Neural progenitor cell (in vitro differentiated cells): ENCODE measurements around the gene PTCHD1. TPM values are rescaled to one million over a fixed set of nuclear protein-coding genes. Genes with fewer than 3 reads are reported as not detected.

ENCODE experiments used
- DNase-seq: peaks from one replicate; pipeline ENCODE4 v3.0.0-alpha.2; 2016; ENCODE audit warnings: low spot score
- H2AFZ ChIP-seq: fragments of 200-600 bp; sonication (generic); replicated peaks from 2 replicates; pipeline ENCODE4 v1.6.1; 2016; ENCODE audit warnings: antibody characterized with exemption
- H3F3A ChIP-seq: fragments of 200-600 bp; sonication (generic); 2 replicates; pipeline ENCODE4 v1.6.1; 2016; ENCODE audit warnings: antibody characterized with exemption, low read depth
- H3K27ac ChIP-seq: fragments of 200-600 bp; sonication (generic); 2 replicates; pipeline ENCODE4 v1.5.1; 2016; ENCODE audit warnings: mild to moderate bottlenecking
- H3K27me3 ChIP-seq: fragments of 200-600 bp; sonication (generic); 2 replicates; pipeline ENCODE4 v1.6.1; 2016; ENCODE audit warnings: mild to moderate bottlenecking, moderate library complexity
- H3K36me3 ChIP-seq: fragments of 200-600 bp; sonication (generic); 2 replicates; pipeline ENCODE4 v1.5.1; 2016
- H3K4me1 ChIP-seq: fragments of 200-600 bp; sonication (generic); 2 replicates; pipeline ENCODE4 v1.6.1; 2016; ENCODE audit warnings: mixed run types
- H3K4me2 ChIP-seq: fragments of 200-600 bp; sonication (generic); 2 replicates; pipeline ENCODE4 v1.6.1; 2016
- H3K4me3 ChIP-seq: fragments of 200-600 bp; sonication (generic); 2 replicates; pipeline ENCODE4 v1.5.1; 2016
- H3K79me2 ChIP-seq: fragments of 200-600 bp; sonication (generic); 2 replicates; pipeline ENCODE4 v1.6.1; 2016; ENCODE audit warnings: low read depth
- H3K9ac ChIP-seq: fragments of 200-600 bp; sonication (generic); 2 replicates; pipeline ENCODE4 v1.6.1; 2016
- H3K9me3 ChIP-seq: fragments of 200-600 bp; sonication (generic); 2 replicates; pipeline ENCODE4 v1.5.1; 2016; ENCODE audit warnings: low read depth
- H4K20me1 ChIP-seq: fragments of 200-600 bp; sonication (generic); 2 replicates; pipeline ENCODE4 v1.6.1; 2016; ENCODE audit warnings: low read depth
- H3K27ac Mint-ChIP-seq: 3 replicates; pipeline ENCODE4 v1.8.0; 2021; ENCODE audit warnings: mixed read lengths
- H3K27me3 Mint-ChIP-seq: 2 replicates; pipeline ENCODE4 v1.8.0; 2022; ENCODE audit warnings: low read depth, mild to moderate bottlenecking, inconsistent platforms, moderate library complexity, mixed read lengths; ENCODE audit not compliant: insufficient read depth
- H3K36me3 Mint-ChIP-seq: 3 replicates; pipeline ENCODE4 v1.8.0; 2021; ENCODE audit warnings: mixed read lengths
- H3K4me1 Mint-ChIP-seq: 3 replicates; pipeline ENCODE4 v1.8.0; 2021; ENCODE audit warnings: mixed read lengths
- H3K4me3 Mint-ChIP-seq: 3 replicates; pipeline ENCODE4 v1.8.0; 2021; ENCODE audit warnings: mild to moderate bottlenecking, moderate library complexity, mixed read lengths
- H3K9me3 Mint-ChIP-seq: 3 replicates; pipeline ENCODE4 v1.8.0; 2020; ENCODE audit warnings: mixed read lengths
- EZH2 ChIP-seq: fragments of 200-600 bp; sonication (generic); IDR thresholded peaks from 2 replicates; pipeline ENCODE4 v1.6.1; 2017; ENCODE audit warnings: antibody characterized with exemption, mild to moderate bottlenecking, moderate library complexity
- EZH2phosphoT487 ChIP-seq: fragments of 200-600 bp; sonication (generic); IDR thresholded peaks from 2 replicates; pipeline ENCODE4 v1.6.1; 2017; ENCODE audit warnings: antibody characterized with exemption
- total RNA-seq: library from RNA; depleted of rRNA; stranded (reverse); fragments of >200 nt; gene quantifications from 2 replicates; pipeline ENCODE4 v1.2.3, GENCODE V29; 2015; ENCODE audit warnings: low replicate concordance
- TF ChIP-seq, protein P1 (sequence below): fragments of 200-600 bp; sonication (generic); IDR thresholded peaks from 2 replicates; pipeline ENCODE4 v1.5.1; 2017; ENCODE audit warnings: antibody characterized with exemption, mild to moderate bottlenecking

Gene PTCHD1
- total RNA-seq, 1 donor from 2014 or later, result 0.07 TPM

DNA sequence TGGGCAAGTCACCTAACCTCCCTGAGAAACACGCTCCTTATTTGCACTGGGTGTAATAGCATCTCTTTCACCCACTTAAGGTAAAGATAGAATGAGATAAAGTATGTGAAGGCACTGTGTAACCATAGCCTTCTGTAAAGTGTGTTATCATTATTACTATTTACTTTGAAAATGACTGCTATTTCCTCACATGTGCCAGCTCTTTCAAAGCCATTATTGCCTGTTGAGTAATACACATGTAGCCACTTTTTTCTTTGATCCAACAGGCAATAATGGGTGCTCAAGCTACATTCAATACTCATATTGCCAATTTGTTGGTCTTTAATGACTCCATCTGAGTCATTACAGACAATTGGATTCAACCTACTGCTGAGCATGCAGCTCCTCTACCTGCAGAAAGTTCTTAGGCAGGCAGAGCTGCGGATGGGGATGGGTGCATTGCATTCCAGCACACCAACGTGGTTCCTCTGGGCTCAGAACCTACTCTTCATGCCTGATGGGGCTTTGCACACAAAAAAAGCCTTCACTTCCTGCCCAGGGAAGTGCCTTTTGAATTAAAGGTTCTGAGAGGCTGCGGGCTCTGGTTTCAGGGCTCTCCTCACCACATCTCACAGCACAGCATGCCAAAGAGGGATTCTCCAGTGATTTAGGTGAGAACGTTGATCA is 9.7 kb downstream of the PTCHD1 start:
- Histone ChIP-seq H2AFZ (no peak overlapping the region), H3K4me3 (no peak overlapping the region), H3K4me2 (no peak overlapping the region), H3K27ac (no peak overlapping the region), H3K79me2 (no peaks in the 10 kb centered on the region), H3K36me3 (no peaks in the 10 kb centered on the region), H4K20me1 (no peaks in the 10 kb centered on the region), H3K27me3 (no peaks in the 10 kb centered on the region), H3K9me3 (no peaks in the 10 kb centered on the region), H3K9ac (no peak overlapping the region), H3K4me1 (no peaks in the 10 kb centered on the region), H3F3A (no peaks in the 10 kb centered on the region)
- no peaks in the 10 kb centered on the region for H3K36me3 Mint-ChIP-seq
- no peak overlapping the region for H3K4me3 Mint-ChIP-seq
- no peaks in the 10 kb centered on the region for H3K9me3 Mint-ChIP-seq
- no peak for DNase-seq
- TF ChIP-seq EZH2phosphoT487 (no peak), EZH2 (no peak)
- TF ChIP-seq, protein P1, sequence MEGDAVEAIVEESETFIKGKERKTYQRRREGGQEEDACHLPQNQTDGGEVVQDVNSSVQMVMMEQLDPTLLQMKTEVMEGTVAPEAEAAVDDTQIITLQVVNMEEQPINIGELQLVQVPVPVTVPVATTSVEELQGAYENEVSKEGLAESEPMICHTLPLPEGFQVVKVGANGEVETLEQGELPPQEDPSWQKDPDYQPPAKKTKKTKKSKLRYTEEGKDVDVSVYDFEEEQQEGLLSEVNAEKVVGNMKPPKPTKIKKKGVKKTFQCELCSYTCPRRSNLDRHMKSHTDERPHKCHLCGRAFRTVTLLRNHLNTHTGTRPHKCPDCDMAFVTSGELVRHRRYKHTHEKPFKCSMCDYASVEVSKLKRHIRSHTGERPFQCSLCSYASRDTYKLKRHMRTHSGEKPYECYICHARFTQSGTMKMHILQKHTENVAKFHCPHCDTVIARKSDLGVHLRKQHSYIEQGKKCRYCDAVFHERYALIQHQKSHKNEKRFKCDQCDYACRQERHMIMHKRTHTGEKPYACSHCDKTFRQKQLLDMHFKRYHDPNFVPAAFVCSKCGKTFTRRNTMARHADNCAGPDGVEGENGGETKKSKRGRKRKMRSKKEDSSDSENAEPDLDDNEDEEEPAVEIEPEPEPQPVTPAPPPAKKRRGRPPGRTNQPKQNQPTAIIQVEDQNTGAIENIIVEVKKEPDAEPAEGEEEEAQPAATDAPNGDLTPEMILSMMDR, result no peak
- no peak overlapping the region for H3K27ac Mint-ChIP-seq
- peaks cover 6% of the 10 kb centered on the region for H3K4me1 Mint-ChIP-seq
- peaks cover 5% of the 10 kb centered on the region for H3K27me3 Mint-ChIP-seq

DNA sequence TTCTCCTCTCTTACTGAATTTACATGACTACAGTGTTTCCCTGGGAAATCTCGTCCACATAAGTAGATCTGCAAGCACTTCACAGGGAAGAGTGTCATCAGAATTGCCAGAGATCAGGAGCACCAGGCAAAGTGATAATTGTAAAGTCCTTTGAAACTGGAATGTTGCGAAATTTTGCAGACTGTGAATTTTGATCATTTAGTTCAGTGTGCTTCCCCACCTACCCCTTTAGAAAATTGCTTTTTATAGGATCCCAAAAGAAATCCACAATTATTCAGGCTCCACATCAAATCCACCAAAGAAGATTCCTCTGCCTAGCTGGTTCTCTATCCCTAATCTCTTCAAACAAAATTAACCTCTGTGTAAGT is 10.2 kb downstream of the PTCHD1 start:
- Histone ChIP-seq H3K9me3 (no peaks in the 10 kb centered on the region), H3K9ac (no peak overlapping the region), H3K27ac (no peak overlapping the region), H3K4me3 (no peak overlapping the region), H3K36me3 (no peaks in the 10 kb centered on the region), H4K20me1 (no peaks in the 10 kb centered on the region), H3K4me1 (no peaks in the 10 kb centered on the region), H2AFZ (no peak overlapping the region), H3K27me3 (no peaks in the 10 kb centered on the region), H3F3A (no peaks in the 10 kb centered on the region), H3K79me2 (no peaks in the 10 kb centered on the region), H3K4me2 (no peak overlapping the region)
- Mint-ChIP-seq H3K27ac (no peak overlapping the region), H3K4me3 (no peak overlapping the region), H3K27me3 (peaks cover 2% of the 10 kb centered on the region), H3K9me3 (no peaks in the 10 kb centered on the region), H3K36me3 (no peaks in the 10 kb centered on the region), H3K4me1 (peaks cover 6% of the 10 kb centered on the region)
- DNase-seq, result no peak
- TF ChIP-seq, protein P1, result no peak
- TF ChIP-seq EZH2 (no peak), EZH2phosphoT487 (no peak)

DNA sequence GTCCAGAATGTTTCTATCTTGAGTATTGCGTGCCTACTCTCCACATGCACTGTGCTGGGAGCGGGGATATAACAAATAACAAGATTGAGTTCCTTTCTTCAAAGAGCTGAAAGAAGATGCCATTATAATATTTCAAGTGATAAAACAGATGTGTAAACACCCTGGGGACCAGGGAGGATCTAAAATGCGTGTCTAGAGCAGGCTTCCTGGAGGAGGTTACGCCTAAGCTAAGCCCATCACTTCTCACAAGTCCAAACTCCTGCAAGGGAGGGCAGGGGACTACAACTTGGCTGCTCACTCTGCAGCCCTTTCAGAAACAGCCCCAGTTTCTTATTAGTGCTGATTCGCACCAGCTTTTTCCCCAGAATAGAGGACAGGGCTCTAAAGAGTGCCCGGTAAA is 21.5 kb downstream of the PTCHD1 start:
- H3K4me1 Mint-ChIP-seq, result no peaks in the 10 kb centered on the region
- H3K27me3 Mint-ChIP-seq, result no peaks in the 10 kb centered on the region
- Histone ChIP-seq H3K4me2 (no peak overlapping the region), H3K79me2 (no peaks in the 10 kb centered on the region), H3K4me3 (no peak overlapping the region), H3K27ac (no peak overlapping the region), H4K20me1 (no peaks in the 10 kb centered on the region), H3K36me3 (no peaks in the 10 kb centered on the region), H2AFZ (no peak overlapping the region), H3K27me3 (no peaks in the 10 kb centered on the region), H3K9ac (no peak overlapping the region), H3K4me1 (no peaks in the 10 kb centered on the region), H3K9me3 (no peaks in the 10 kb centered on the region), H3F3A (no peaks in the 10 kb centered on the region)
- TF ChIP-seq EZH2phosphoT487, result no peak
- TF ChIP-seq EZH2, result no peak
- TF ChIP-seq, protein P1, result no peak
- no peak overlapping the region for H3K4me3 Mint-ChIP-seq
- DNase-seq, result no peak
- no peak overlapping the region for H3K27ac Mint-ChIP-seq
- H3K36me3 Mint-ChIP-seq, result no peaks in the 10 kb centered on the region
- peaks cover 3% of the 10 kb centered on the region for H3K9me3 Mint-ChIP-seq
